ENCODE measurements around the gene NUP205.

Gene NUP205

DNA sequence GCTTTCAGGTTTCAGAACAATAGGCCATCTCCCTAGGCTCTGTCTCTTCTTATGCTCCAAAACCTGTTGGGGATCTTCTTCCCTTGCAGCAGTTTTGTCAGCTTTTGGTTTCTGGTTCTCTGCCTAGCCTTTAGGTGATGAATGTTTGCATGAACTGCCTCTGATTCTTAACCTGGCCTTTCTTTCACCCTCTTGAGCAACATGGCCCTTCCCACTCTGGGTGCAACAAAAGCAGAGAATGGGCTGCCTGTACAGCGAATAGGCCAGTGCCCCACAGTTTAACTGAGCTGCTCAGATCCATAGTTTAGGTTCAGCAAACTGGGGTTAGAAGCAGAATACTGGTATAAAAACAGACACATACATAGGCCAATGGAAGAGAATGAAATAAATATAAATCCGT is 18.1 kb upstream of the NUP205 start:
- DNase-seq = no peak

DNA sequence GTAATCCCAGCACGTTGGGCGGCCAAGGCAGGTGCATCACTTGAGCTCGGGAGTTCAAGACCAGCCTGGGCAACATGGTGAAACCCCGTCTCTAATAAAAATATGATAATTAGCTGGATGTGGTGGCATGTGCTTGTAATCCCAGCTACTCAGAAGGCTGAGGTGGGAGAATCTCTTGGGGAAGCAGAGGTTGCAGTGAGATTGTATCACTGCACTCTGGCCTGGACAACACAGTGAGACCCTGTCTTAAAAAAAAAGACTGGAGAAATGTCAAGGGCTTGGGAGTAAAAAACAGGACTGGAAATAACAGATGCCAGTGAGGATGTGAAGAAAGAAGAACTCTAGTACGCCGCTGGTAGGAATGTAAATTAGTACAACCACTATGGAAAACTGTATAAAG is 16.7 kb upstream of the NUP205 start:
- DNase-seq = no peak

DNA sequence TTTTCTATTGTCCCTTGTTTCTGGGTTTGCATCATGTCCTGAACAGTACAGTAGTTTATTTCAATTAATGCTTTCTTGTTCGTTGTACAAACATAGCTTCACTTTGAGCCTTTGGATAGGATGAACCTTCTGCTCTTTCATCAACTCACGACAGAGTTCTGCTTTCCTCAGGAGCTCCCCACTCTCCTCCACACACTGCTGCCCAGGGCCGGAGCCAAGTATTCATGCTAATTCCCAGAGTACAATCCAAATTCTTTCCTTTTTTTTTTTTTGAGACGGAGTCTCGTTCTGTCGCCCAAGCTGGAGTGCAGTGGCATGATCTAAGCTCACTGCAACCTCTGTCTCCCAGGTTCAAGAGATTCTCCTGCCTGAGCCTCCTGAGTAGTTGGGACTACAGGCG is 7.5 kb upstream of the NUP205 start:
- no peak for DNase-seq

DNA sequence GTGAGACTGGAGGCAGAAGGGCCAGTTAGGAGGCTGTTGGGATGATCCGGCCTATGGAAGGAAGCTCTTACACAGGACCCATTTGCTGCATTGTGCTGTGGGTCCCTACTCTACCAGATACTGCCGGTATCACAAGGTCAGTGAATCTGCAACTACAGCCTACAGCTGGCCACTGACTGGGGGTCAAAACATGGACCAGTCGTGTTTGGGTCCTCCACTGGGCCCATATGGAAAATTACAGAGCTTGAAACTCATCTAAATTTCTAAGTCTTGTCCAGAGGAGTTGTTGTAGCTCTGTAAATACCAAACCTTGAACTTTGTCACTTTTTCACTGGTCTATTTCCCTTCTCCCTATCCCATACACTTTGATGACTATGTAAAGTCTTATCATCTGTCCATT is 5.6 kb upstream of the NUP205 start:
- DNase-seq = no peak

DNA sequence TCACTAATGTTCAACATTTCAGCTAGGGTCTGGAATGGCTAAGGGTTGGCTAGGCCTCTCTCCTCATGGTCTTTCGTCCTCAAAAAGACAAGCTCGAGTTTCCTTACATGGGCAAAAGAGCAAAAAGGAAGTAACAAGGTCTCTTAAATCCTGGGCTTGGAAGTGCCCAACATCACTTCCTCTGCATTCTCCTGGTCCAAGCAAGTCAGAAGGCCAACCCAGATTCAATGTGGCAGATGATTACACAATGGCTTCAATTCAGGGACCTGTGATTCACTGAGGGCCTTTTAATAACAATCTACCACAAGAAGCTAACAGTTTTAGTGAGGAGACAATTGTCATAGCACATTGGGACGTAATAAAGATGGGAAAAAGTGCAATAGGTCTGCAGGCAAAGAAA is 4.4 kb upstream of the NUP205 start:
- DNase-seq = no peak

DNA sequence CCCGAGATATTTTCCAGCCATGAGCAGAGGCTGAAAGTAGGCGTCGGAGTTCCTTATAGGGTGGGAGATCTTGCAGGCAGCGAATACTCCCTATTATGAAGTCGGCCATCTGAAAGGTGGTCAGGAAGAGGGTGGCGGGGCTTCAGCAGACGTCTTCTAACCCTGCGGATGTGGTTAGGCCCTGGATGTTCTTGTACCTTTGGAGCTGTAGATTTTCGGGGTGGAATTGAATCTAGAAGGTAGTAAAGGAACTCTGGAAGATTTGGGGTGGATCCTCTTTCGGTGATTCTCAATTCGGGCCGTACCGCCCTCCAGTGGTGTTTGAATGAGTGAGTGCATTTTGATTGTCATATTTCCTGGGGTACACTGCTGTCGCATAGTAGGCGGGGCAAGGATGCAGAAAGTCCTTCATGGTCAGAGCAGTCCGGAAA is 635 bp downstream of the NUP205 start:
- DNase-seq = no peak

DNA sequence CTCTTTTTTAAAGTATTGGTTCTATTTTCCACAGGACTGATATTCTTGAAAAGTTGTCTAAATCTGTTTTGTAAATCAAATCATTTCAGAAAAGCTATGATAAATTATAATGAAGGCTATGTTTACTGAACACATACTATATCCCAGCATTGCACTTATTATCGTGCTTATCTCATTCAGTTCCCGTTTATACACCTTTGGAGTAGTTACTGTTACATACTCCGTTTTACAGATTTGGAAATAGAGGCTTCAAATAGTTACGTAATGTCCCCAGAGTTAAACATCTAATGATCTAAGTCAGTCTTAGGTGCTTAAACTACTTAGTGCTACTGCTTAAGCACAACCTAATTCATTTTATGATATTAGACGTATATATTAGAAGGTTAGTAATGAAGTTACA is 1.2 kb downstream of the NUP205 start:
- DNase-seq = no peak

DNA sequence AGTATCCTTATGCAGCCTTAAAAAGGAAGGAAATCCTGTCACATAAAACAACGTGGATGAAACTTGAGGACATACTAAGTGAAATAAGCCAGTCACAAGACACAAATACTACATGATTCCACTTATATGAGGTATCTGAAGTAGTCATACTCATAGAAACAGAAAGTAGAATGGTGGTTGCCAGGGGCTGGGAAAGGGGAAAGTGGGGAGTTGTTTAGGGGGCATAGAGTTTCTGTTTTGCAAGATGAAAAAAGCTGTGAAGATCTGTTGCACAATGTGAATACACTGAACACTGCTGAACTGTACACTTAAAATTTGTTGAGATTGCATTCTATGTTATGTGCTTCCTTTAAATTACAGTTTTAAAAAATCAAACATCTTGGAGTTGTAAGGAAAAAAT is 2.9 kb downstream of the NUP205 start:
- DNase-seq = no peak

DNA sequence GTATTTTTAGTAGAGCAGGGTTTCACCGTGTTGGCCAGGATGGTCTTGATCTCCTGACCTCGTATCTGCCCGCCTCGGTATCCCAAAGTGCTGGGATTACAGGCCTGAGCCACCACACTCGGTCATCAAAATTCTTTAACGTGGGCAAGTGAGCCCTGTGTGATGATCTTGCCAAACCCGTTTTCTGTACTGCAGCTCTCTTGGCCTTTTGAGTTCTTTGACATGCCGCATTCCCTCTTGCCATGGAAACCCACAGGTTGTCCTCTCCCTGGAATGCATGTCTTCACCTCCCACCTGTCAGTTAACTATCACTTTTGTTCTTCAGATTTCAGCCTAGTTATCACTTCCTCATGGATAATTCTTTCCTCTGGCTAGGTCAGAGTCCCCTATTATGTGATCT is 5.0 kb downstream of the NUP205 start:
- DNase-seq = no peak

DNA sequence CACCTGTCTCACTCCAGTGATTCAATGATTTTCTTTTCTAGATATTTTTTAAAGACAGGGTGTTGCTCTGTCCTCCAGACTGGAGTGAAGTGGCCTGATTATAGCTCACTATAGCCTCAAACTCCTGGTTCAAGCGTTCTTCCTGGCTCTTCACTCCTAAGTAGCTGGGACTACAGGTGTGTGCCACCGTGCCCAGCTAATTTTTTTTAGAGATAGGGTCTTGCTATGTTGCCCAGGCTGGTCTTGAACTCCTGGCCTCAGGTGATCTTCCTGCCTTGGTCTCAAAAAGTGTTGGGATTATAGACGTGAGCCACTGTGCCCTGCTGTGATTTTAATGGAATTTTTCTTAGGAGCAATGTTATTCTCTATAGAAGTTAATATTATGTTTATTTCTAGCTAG is 14.1 kb downstream of the NUP205 start:
- no peak for DNase-seq

DNA sequence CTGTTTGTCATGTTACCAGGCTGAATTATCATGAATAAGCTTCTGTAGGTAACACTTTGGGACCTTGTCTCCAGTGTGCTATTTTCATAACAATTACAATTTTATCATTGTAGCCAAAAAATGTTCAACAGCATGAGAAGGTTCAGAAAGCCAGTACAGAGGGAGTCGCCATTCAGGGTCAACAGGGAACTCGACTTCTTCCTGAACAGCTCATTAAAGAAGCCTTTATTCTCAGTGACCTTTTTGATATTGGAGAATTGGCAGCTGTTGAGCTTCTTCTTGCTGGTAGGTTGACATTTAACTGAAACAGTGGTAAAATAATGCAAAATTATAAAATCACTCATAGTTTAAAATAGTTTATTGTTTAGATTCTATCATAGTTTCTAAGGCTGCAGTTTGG is 15.8 kb downstream of the NUP205 start:
- no peak for DNase-seq

DNA sequence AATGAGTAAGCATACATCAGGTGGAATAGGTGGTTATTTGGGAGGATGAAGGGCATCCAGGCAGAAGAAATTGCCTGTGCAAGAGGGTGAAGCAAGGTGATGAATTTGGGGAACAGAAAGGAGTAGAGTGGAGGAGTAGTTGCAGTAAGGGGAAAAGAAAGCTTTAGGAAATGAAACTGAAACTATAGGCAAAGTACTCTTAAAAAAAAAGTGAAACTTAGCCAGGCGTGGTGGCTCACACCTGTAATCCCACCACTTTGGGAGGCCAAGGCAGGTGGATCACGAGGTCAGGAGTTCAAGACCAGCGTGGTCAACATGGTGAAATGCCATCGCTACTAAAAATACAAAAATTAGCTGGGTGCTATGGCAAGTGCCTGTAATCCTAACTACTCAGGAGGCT is 17.6 kb downstream of the NUP205 start:
- no peak for DNase-seq

DNA sequence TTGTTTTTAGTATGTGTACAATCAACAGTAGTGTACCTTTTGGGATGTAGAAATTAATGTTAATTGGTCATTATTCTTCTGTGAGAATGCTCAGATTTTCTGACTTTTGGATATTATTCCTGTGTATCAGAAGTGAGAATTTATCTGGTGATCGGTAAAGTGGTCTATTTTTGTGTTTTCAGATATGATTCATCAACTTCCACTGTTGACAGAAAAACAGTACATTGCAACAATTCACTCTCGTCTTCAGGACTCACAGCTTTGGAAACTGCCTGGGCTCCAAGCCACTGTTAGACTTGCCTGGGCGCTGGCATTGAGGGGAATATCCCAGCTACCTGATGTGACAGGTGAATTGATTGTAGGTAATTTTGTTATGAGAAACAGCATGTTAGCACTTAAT is 20.9 kb downstream of the NUP205 start:
- no peak for DNase-seq

DNA sequence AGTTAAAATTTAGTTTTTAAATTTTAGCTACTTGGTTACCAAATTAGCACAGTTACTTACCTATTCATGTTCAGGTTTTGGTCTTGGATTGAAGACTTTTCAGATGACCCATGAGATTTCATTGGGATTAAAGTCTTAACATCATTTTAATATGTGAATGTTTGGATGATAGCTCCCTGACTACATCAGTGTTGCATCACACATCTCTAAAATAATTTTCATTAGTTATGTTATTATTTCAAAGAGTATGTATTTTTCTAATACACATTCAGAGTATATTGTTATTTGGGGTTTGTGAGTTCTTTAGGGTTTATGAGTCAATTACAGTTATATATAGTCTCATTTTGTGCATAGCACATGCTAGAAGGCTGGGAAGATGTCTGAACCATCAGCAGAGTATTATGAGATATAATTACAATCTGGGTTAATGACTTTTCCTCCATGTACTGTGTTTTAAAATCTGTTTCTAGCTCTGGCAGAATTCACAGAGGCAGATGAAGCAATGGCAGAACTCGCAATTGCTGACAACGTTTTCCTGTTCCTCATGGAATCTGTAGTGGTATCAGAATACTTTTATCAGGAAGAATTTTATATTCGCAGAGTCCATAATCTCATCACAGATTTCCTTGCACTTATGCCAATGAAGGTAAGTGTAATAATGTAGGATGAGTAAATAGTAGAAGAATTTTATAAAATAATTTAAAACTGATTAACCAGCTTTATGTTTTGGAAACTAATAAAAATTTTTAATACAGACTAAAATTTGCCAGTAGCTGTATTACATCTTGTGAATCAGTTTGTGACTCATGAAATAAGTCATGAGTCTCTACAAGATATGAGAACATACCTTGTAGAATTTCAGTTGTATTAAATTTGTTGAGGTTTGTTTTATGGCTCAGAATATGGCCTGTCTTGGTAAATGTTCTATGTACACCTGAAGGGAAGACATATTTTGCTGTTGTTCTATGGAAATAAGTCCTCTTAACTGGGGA is 26.9 kb downstream of the NUP205 start:
- no peak for DNase-seq

DNA sequence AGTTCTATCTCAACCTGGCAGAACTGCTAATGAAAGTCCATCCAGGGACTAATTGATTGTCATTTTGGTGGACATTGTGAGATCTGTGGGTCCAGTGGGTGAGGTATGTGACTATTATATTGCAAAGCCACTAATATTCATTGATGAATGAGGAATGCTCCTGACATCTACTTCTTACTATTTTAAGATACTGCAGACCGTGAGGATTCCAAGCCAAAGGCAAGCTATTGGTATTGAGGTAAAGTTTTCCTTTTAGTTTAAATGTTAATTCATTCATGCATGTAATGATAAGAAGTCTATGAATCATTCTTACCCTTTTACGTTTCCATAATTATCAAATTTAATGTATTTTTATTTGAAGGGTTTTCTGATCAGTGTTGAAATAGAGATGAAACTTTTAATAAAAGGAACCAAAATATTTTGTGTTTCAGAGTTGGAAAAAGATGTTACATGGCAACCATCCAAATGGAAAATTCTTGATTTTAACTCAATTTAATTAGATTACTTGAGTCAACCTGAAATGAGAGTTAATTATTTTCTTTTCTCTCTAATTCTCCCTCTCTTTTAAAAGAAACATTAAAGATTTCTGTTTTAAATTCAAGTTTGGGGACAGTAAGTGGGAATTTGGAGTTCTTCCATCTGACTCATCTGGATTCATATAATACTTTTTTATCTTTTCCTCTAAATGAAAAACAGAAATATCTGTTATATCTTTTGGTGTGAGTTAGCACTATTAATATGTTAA is 39.6 kb downstream of the NUP205 start:
- no peak for DNase-seq

DNA sequence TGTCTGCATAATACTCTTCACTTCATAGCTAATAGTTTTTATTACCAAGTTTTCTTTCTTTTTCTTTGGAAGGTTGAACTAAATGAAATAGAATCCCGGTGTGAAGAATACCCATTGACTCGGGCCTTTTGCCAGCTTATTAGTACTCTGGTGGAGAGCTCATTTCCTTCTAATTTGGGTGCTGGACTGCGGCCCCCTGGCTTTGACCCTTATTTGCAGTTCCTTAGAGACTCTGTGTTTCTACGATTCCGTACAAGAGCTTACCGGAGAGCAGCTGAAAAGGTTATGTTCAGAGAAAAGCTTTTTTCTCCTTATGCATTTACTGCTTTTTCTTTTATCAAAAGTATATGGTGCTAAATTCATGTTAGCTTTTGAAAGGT is 40.2 kb downstream of the NUP205 start:
- no peak for DNase-seq

DNA sequence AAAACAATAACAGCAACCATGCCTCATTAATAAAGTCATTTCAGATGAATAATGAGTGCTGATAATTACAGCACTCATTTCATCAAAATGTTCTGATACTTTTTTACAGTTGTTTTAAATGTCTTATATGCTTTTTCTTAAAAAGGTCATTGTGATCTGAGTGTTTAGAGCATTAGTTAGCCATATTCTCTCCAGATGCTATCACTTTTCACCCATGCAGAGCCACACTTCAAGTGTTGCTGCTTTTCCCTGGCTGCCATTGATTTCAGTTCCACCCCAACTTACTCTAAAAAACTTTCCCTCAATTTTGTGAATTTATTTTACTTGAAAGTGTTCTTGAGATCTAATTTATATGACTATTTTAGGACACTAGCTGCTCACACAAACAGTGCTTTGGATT is 41.8 kb downstream of the NUP205 start:
- no peak for DNase-seq

DNA sequence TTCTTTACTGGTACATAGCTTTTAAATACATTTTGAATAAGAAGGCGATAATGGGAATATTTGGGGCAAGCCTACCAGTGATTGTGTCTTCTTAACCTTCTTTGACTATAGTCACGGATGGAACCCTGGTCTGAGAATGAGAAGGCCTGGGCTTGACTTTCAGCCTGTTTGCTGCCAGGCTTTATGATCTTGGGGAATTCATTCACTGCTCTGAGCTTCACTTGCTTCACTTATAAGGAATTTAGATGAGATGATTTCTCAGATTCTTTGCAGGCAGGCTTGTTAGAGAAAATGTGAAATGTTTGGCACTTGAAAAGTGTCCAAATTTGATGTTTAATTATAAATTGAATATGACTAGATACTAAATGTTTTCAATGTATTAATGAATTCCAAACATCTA is 42.5 kb downstream of the NUP205 start:
- DNase-seq = no peak

DNA sequence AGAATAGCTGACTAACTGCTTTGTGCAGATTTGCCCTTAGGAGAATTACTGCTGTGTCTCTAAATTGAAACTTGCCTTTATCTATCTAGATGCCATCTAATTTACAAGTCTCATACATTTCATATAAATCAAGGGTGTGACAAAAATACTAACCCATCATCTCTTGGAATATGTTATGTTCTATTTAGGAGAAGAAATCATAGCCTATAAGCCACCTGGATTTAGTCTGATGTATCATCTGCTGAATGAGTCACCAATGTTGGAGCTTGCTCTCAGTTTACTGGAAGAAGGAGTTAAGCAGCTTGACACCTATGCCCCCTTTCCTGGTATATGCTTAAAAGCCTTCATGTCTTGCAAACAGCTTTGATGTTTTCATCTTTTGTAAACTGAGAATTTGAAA is 43.5 kb downstream of the NUP205 start:
- no peak for DNase-seq

DNA sequence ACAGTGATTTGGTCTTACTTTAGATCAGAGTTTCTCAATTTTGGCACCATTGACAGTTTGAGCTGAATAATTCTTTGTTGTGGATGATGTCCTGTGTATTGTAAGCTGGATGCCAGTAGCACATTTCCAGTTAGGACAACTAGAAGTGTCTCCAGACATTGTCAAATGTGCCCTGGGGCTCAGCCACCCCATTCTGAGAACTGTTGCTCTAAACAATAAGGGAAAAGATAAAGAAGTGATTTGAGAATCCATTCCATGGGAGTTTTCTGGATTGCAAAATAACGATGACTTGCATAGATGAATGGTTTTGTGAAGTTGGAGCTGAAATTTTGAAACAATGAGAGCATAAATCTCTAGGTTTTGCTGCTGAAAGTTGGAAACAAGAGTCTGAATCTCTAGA is 44.6 kb downstream of the NUP205 start:
- DNase-seq = no peak

DNA sequence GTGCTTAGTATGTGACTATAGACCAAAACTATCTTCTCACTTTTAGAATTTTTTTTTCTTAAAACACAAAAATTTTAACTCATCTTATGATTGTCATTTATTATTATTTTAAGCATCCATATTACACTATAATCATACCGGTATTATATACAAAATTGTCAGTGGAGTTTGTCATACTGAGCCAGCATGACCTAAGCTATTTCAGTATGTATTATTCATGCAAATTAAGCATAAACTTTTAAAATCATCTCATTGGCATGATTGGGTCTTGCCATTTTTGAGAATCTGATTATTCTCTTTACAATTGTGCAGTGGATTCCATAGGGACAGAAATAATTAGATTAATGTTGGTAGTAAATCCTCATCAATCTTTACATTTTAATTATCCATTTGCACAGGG is 58.4 kb downstream of the NUP205 start:
- no peak for DNase-seq

DNA sequence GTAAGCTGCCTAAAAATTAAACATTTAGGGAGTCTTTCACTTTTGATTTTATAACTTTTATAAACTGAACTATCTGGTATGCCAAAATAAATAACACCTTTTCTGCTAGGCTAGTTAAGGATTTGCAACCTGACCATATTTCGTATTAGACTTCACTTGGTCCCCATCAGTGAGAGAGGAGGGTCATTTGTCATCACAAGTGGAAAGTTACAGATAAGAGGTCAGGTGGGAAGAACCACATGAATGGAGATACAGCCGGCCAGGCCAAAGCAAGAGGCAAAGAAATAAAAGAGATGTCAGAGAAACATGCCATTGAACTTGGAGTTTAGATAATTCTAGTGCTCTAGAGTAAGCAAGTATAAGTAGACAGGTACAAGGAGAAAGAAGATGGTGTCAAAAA is 60.1 kb downstream of the NUP205 start:
- no peak for DNase-seq

DNA sequence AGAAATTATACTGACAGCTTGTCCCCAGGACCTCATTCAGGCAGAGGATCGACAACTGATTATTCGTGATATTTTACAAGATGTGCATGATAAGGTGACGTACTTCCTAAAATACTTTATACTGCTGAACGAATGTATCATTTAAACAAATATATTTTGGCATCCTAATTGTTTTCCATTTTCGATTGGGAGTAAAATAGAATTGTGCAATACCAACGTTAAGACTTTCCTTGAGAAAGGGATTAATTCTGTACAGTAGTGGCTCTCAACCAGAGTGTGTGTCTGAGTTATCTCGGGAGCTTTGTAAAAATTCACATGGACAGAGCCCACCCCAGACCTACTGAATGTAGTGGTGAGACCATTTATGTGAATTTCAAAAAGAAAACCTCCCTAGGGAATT is 60.8 kb downstream of the NUP205 start:
- no peak for DNase-seq

DNA sequence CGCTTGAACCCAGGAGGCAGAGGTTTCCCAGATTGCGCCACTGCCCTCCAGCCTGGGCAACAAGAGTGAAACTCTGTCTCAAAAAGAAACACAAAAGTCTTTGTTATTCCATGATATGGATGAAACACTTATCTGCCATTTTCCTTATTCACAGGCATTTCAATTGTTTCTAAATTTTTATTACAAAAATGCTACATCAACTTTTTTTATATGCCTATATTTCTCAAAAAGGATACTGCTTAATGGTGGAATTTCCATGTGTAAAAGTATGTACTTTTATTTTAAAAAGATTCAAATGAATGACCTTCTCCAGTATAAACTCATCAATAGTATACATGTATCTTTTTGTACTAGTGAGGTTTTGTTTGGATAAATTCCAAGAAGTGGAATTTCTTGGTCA is 62.7 kb downstream of the NUP205 start:
- no peak for DNase-seq

All from retina (tissue), 1 donor.